Body of pancreas (tissue), 4 donors: ENCODE results near the gene MAPK6.

Experiments used
- POLR2A ChIP-seq, 3 donors: fragments of 450-650 bp; IDR thresholded peaks; one replicate each; pipeline ENCODE4 v1.6.1; 2016; ENCODE audit warnings: antibody characterized with exemption in 3 of 3, mild to moderate bottlenecking in 2 of 3
- TF ChIP-seq, protein P1 (sequence below), 7 experiments: fragments of 450-650 bp in 4 of 7; fragments of 200-600 bp in 3 of 7; sonication (generic) in 3 of 7; IDR thresholded peaks; one replicate each; pipeline ENCODE4 v1.5.1; 2016 to 2019; ENCODE audit warnings: antibody characterized with exemption in 7 of 7

- TF ChIP-seq, protein P1, sequence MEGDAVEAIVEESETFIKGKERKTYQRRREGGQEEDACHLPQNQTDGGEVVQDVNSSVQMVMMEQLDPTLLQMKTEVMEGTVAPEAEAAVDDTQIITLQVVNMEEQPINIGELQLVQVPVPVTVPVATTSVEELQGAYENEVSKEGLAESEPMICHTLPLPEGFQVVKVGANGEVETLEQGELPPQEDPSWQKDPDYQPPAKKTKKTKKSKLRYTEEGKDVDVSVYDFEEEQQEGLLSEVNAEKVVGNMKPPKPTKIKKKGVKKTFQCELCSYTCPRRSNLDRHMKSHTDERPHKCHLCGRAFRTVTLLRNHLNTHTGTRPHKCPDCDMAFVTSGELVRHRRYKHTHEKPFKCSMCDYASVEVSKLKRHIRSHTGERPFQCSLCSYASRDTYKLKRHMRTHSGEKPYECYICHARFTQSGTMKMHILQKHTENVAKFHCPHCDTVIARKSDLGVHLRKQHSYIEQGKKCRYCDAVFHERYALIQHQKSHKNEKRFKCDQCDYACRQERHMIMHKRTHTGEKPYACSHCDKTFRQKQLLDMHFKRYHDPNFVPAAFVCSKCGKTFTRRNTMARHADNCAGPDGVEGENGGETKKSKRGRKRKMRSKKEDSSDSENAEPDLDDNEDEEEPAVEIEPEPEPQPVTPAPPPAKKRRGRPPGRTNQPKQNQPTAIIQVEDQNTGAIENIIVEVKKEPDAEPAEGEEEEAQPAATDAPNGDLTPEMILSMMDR (IDR thresholded peaks at IDR 0.05): no peak
- no peak for TF ChIP-seq POLR2A (IDR thresholded peaks at IDR 0.05)
Measured at GRCh38 chr15:52109559-52110451, 90.8 kb downstream of the MAPK6 start.
